HepG2 (cell line): ENCODE measurements around the gene GNAI2. TPM values are rescaled to one million over a fixed set of nuclear protein-coding genes. Genes with fewer than 3 reads are reported as not detected.

ENCODE experiments used
- ARNT ChIP-seq: fragments of 450-650 bp; IDR thresholded peaks from 2 replicates; pipeline ENCODE4 v1.6.1; 2017
- CEBPB ChIP-seq: IDR thresholded peaks from 2 replicates; pipeline ENCODE4 v1.6.1; 2011; ENCODE audit warnings: low read depth, low read length, improper control_type of control experiment, borderline replicate concordance
- CHCHD3 ChIP-seq: sonication (generic); formaldehyde crosslinking; IDR thresholded peaks from 2 replicates; pipeline ENCODE4 v1.8.0; 2022; ENCODE audit warnings: mild to moderate bottlenecking, missing genetic modification reagents, moderate library complexity
- HES4 ChIP-seq: sonication (generic); formaldehyde crosslinking; IDR thresholded peaks from 2 replicates; pipeline ENCODE4 v1.9.0; 2021; ENCODE audit warnings: mild to moderate bottlenecking, missing genetic modification reagents, borderline replicate concordance
- REXO4 ChIP-seq: sonication (generic); formaldehyde crosslinking; IDR thresholded peaks from 2 replicates; pipeline ENCODE4 v1.8.0; 2022; ENCODE audit warnings: missing genetic modification reagents, mild to moderate bottlenecking, borderline replicate concordance
- ZC3H4 ChIP-seq: sonication (generic); formaldehyde crosslinking; IDR thresholded peaks from 2 replicates; pipeline ENCODE4 v1.4.0; 2020; ENCODE audit warnings: missing genetic modification reagents, borderline replicate concordance
- ZNF441 ChIP-seq: sonication (generic); formaldehyde crosslinking; IDR thresholded peaks from 2 replicates; pipeline ENCODE4 v1.7.0; 2021; ENCODE audit warnings: missing genetic modification reagents, borderline replicate concordance
- ZNF773 ChIP-seq: sonication (generic); formaldehyde crosslinking; IDR thresholded peaks from 2 replicates; pipeline ENCODE4 v1.4.0; 2020; ENCODE audit warnings: missing genetic modification reagents, borderline replicate concordance
- ZNF788 ChIP-seq: sonication (generic); formaldehyde crosslinking; IDR thresholded peaks from 2 replicates; pipeline ENCODE4 v1.5.0; 2020; ENCODE audit warnings: mild to moderate bottlenecking, missing genetic modification reagents, borderline replicate concordance
- polyA plus RNA-seq, 8 experiments: library from polyadenylated mRNA; depleted of rRNA in 3 of 8; stranded (reverse) in 7 of 8; unstranded in 1 of 8; fragments of >200 nt; fragmentation: Illumina TruSeq in 4 of 8; extraction: Trizol in 4 of 8; gene quantifications; 2 replicates each; pipeline versions ENCODE4 v1.2.1 to v1.2.3, GENCODE V29; 2011 to 2016; ENCODE audit warnings: low read depth in 4 of 8, missing spikeins in 1 of 8, mixed read lengths in 1 of 8; ENCODE audit not compliant: insufficient read depth in 1 of 8
- total RNA-seq, 5 experiments: library from RNA; depleted of rRNA; stranded (reverse); fragments of >200 nt; fragmentation: Illumina TruSeq; extraction: Trizol; gene quantifications; 2 replicates each; pipeline ENCODE4 v1.2.3, GENCODE V29; 2016; ENCODE audit warnings: low read depth in 1 of 5
- TF ChIP-seq, protein P1 (sequence below): sonication (generic); formaldehyde crosslinking; IDR thresholded peaks from 2 replicates; pipeline ENCODE4 v1.9.0; 2021; ENCODE audit warnings: mild to moderate bottlenecking, missing genetic modification reagents
- TF ChIP-seq, protein P2 (sequence below): sonication (generic); formaldehyde crosslinking; IDR thresholded peaks from 2 replicates; pipeline ENCODE4 v1.4.0; 2020; ENCODE audit warnings: mild to moderate bottlenecking, missing genetic modification reagents
- TF ChIP-seq, protein P3 (sequence below): fragments of 450-650 bp; IDR thresholded peaks from 2 replicates; pipeline ENCODE4 v1.6.1; 2016
- TF ChIP-seq, protein P4 (sequence below): sonication (generic); formaldehyde crosslinking; IDR thresholded peaks from 2 replicates; pipeline ENCODE4 v1.5.1; 2020; ENCODE audit warnings: missing genetic modification reagents, mild to moderate bottlenecking, borderline replicate concordance
- TF ChIP-seq, protein P5 (sequence below): sonication (generic); formaldehyde crosslinking; IDR thresholded peaks from 2 replicates; pipeline ENCODE4 v1.8.1; 2022; ENCODE audit warnings: mild to moderate bottlenecking, missing genetic modification reagents
- TF ChIP-seq, protein P6 (sequence below): IDR thresholded peaks from 2 replicates; pipeline ENCODE4 v1.6.1; 2018; ENCODE audit warnings: missing genetic modification reagents, mild to moderate bottlenecking, missing compliant biosample characterization

The GNAI2 gene
- total and polyA plus RNA-seq, 2 of the 13 experiments (the other 11 are each of a cell fraction or from before 2014, with no cell fraction given): 51.1 to 66.2 TPM

DNA sequence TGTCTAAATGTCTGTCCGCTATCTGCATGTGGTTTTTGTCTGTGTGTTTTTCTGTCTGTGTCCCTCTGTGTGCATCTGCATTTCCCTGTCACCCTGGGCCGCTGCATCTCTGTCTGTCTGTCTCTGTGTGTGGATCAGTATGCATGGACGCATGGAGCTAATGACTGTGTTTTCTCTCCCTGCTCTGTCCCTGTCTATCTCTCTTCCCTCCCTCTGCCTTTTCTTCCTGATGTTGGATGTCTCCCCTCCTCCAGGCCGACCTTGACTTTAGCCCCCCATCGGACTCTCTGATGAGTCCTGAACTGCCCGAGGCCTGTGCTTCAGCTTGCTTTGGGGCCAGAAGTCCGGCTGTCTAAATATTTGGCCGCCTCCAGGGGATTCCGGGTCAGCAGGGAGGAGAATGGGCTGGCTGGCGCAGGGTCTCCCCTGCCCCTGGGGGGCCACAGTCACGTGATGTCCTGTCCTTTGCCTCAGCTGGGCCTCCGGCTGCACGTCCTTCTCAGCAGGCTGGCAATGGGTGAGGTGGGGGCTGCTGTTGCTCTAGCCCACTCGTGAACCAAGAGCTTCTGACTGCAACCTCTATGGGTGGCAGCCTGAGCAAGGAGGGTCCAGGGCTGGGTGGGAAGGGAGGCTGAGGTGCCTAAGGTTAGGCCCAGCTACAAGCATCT is 27.2 kb upstream of the GNAI2 start (continued):
- TF ChIP-seq, protein P1, sequence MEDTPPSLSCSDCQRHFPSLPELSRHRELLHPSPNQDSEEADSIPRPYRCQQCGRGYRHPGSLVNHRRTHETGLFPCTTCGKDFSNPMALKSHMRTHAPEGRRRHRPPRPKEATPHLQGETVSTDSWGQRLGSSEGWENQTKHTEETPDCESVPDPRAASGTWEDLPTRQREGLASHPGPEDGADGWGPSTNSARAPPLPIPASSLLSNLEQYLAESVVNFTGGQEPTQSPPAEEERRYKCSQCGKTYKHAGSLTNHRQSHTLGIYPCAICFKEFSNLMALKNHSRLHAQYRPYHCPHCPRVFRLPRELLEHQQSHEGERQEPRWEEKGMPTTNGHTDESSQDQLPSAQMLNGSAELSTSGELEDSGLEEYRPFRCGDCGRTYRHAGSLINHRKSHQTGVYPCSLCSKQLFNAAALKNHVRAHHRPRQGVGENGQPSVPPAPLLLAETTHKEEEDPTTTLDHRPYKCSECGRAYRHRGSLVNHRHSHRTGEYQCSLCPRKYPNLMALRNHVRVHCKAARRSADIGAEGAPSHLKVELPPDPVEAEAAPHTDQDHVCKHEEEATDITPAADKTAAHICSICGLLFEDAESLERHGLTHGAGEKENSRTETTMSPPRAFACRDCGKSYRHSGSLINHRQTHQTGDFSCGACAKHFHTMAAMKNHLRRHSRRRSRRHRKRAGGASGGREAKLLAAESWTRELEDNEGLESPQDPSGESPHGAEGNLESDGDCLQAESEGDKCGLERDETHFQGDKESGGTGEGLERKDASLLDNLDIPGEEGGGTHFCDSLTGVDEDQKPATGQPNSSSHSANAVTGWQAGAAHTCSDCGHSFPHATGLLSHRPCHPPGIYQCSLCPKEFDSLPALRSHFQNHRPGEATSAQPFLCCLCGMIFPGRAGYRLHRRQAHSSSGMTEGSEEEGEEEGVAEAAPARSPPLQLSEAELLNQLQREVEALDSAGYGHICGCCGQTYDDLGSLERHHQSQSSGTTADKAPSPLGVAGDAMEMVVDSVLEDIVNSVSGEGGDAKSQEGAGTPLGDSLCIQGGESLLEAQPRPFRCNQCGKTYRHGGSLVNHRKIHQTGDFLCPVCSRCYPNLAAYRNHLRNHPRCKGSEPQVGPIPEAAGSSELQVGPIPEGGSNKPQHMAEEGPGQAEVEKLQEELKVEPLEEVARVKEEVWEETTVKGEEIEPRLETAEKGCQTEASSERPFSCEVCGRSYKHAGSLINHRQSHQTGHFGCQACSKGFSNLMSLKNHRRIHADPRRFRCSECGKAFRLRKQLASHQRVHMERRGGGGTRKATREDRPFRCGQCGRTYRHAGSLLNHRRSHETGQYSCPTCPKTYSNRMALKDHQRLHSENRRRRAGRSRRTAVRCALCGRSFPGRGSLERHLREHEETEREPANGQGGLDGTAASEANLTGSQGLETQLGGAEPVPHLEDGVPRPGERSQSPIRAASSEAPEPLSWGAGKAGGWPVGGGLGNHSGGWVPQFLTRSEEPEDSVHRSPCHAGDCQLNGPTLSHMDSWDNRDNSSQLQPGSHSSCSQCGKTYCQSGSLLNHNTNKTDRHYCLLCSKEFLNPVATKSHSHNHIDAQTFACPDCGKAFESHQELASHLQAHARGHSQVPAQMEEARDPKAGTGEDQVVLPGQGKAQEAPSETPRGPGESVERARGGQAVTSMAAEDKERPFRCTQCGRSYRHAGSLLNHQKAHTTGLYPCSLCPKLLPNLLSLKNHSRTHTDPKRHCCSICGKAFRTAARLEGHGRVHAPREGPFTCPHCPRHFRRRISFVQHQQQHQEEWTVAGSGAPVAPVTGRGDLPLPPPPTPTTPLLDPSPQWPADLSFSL: peak; percentile 44; the same call in 1 of the 2 replicates
- TF ChIP-seq, protein P2, sequence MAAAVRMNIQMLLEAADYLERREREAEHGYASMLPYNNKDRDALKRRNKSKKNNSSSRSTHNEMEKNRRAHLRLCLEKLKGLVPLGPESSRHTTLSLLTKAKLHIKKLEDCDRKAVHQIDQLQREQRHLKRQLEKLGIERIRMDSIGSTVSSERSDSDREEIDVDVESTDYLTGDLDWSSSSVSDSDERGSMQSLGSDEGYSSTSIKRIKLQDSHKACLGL (CRISPR knock-in tag): no peak; the same call in 1 of the 2 replicates
- TF ChIP-seq CHCHD3 (CRISPR knock-in tag) (no peak), ZNF441 (CRISPR knock-in tag) (no peak), ZNF773 (CRISPR knock-in tag) (no peak), HES4 (CRISPR knock-in tag) (0 out of 2 replicates have a peak, but pooled peaks have one; percentile 47), ZNF788 (CRISPR knock-in tag) (peak; percentile 86; the same call in 1 of the 2 replicates), ZC3H4 (CRISPR knock-in tag) (no peak), CEBPB (no peak), REXO4 (CRISPR knock-in tag) (no peak), ARNT (no peak)
- TF ChIP-seq, protein P3, sequence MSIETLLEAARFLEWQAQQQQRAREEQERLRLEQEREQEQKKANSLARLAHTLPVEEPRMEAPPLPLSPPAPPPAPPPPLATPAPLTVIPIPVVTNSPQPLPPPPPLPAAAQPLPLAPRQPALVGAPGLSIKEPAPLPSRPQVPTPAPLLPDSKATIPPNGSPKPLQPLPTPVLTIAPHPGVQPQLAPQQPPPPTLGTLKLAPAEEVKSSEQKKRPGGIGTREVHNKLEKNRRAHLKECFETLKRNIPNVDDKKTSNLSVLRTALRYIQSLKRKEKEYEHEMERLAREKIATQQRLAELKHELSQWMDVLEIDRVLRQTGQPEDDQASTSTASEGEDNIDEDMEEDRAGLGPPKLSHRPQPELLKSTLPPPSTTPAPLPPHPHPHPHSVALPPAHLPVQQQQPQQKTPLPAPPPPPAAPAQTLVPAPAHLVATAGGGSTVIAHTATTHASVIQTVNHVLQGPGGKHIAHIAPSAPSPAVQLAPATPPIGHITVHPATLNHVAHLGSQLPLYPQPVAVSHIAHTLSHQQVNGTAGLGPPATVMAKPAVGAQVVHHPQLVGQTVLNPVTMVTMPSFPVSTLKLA: peak; percentile 34; the same call in 1 of the 2 replicates
- TF ChIP-seq, protein P4, sequence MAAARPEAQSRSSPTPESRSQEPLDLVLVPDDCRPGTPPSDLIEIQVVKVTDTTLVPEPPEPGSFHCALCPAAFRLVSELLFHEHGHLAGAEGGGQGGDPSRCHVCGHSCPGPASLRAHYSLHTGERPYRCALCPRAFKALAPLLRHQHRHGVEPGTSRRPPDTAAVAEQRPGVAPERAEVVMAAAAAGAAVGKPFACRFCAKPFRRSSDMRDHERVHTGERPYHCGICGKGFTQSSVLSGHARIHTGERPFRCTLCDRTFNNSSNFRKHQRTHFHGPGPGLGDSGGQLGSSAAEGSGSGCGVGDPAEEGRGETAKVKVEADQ (CRISPR knock-in tag): no peak; the same call in 1 of the 2 replicates
- TF ChIP-seq, protein P5, sequence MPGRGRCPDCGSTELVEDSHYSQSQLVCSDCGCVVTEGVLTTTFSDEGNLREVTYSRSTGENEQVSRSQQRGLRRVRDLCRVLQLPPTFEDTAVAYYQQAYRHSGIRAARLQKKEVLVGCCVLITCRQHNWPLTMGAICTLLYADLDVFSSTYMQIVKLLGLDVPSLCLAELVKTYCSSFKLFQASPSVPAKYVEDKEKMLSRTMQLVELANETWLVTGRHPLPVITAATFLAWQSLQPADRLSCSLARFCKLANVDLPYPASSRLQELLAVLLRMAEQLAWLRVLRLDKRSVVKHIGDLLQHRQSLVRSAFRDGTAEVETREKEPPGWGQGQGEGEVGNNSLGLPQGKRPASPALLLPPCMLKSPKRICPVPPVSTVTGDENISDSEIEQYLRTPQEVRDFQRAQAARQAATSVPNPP: peak; percentile 96
- TF ChIP-seq, protein P6, sequence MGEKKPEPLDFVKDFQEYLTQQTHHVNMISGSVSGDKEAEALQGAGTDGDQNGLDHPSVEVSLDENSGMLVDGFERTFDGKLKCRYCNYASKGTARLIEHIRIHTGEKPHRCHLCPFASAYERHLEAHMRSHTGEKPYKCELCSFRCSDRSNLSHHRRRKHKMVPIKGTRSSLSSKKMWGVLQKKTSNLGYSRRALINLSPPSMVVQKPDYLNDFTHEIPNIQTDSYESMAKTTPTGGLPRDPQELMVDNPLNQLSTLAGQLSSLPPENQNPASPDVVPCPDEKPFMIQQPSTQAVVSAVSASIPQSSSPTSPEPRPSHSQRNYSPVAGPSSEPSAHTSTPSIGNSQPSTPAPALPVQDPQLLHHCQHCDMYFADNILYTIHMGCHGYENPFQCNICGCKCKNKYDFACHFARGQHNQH (CRISPR knock-in tag): peak; percentile 89
